ENCODE measurements around the gene GSDME. TPM values are rescaled to one million over a fixed set of nuclear protein-coding genes. Genes with fewer than 3 reads are reported as not detected.

The GSDME gene
- total and polyA plus RNA-seq, 9 donors = 14.3 to 37.0 (median 29.2) TPM

DNA sequence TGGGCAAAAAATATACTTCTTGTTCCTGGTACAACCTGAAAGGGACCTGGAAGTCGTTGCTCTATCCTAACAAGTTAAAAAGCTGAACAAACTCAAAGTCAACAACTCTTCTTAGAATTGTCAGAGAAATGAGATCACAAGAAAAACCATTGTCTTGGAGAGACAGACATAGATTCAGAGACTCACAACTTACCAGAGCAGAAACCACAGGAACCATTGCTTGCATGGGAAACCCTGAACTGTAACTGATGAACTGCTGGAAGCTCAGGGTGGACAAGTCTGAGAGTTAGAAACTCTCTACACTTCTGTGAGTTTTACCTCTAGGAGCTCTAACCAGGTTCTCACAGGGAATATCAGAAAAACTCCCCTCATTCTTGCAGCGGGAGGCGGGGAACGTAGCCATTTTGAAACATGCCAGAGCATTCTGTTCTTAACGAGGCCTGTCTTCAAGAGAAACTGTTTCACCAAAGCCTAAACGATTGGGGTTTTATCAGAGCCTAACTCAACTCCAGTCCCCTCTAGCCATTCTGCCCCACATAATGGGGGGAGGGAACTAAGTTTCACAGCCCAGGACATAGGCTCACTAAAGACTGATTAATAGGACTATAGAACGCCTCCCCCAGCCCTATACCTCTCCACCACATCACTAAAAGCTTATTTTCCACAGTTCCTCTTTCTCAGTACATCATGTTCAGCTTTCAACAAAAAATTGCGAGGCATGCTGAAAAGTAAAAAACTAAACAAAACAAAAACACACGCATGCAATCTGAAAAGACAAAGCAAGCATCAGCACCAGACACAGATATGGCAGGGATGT lies 12.0 kb upstream of the GSDME start:
- no peak for DNase-seq
- H3K4me3 ChIP-seq = no peak overlapping the region
- peaks cover 0 to 4% of the 10 kb centered on the region in 2 donors for H3K9me3 ChIP-seq
- peaks cover 1% of the 10 kb centered on the region for H3K4me1 ChIP-seq (ENCODE audit: insufficient read depth)
- intact Hi-C loops (cut with DNase I) = no loop called here
- TF ChIP-seq, protein P1, sequence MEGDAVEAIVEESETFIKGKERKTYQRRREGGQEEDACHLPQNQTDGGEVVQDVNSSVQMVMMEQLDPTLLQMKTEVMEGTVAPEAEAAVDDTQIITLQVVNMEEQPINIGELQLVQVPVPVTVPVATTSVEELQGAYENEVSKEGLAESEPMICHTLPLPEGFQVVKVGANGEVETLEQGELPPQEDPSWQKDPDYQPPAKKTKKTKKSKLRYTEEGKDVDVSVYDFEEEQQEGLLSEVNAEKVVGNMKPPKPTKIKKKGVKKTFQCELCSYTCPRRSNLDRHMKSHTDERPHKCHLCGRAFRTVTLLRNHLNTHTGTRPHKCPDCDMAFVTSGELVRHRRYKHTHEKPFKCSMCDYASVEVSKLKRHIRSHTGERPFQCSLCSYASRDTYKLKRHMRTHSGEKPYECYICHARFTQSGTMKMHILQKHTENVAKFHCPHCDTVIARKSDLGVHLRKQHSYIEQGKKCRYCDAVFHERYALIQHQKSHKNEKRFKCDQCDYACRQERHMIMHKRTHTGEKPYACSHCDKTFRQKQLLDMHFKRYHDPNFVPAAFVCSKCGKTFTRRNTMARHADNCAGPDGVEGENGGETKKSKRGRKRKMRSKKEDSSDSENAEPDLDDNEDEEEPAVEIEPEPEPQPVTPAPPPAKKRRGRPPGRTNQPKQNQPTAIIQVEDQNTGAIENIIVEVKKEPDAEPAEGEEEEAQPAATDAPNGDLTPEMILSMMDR (IDR thresholded peaks at IDR 0.05) = no peak
- TF ChIP-seq EP300 (IDR thresholded peaks at IDR 0.05) (no peak), POLR2A (IDR thresholded peaks at IDR 0.05) (no peak)
- 41 to 51% (median 42%) methylated on average over 9 of the region's 9 CpGs for WGBS, 3 donors
- no peaks in the 10 kb centered on the region for H3K27me3 ChIP-seq
- no peak overlapping the region for H3K27ac ChIP-seq
- H3K36me3 ChIP-seq = no peaks in the 10 kb centered on the region

DNA sequence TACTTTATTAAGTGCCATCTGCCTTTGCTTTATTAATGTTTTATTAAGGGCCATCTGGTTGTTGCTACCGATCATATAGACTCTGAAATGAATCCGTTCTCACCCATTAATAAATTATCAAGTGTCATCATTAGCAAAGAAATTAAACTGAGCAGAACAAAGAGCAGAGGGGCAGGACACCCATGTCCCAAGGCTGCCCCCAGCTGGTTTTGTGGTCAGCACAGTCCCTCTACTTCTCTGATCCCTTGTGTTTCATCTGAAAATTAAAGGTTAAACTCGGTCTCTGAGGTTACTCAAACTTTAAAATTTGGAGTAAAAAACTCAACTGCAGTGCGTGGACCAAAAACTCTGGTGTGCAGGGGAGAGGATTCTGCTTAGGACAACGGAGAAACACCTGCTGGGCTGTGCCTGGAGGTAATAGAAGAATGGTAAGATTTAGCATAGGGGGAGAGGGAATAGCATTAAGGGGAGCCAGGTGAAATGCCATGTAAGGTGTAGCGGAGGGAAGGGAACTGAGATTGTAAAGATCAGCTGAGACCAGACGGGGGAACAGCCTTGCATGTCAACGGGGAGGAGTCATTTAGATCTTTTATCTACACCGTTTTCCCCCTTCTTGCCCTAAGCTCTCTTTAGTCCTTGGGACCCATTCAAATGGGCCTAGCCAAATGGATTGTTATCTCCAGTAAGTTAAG lies 10.8 kb upstream of the GSDME start:
- intact Hi-C loops (cut with DNase I) = no loop called here
- no peak overlapping the region for H3K27ac ChIP-seq
- no peak overlapping the region for H3K4me3 ChIP-seq
- peaks cover 1% of the 10 kb centered on the region for H3K4me1 ChIP-seq (ENCODE audit: insufficient read depth)
- no peaks in the 10 kb centered on the region for H3K27me3 ChIP-seq
- 68 to 77% (median 76%) methylated on average over 9 of the region's 9 CpGs for whole genome bisulfite sequencing, 3 donors
- no peak for TF ChIP-seq EP300 (IDR thresholded peaks at IDR 0.05)
- TF ChIP-seq, protein P1 (IDR thresholded peaks at IDR 0.05) = no peak
- TF ChIP-seq POLR2A (IDR thresholded peaks at IDR 0.05) = no peak
- H3K36me3 ChIP-seq = no peaks in the 10 kb centered on the region
- peaks cover 0 to 4% of the 10 kb centered on the region in 2 donors for H3K9me3 ChIP-seq
- no peak for DNase-seq

DNA sequence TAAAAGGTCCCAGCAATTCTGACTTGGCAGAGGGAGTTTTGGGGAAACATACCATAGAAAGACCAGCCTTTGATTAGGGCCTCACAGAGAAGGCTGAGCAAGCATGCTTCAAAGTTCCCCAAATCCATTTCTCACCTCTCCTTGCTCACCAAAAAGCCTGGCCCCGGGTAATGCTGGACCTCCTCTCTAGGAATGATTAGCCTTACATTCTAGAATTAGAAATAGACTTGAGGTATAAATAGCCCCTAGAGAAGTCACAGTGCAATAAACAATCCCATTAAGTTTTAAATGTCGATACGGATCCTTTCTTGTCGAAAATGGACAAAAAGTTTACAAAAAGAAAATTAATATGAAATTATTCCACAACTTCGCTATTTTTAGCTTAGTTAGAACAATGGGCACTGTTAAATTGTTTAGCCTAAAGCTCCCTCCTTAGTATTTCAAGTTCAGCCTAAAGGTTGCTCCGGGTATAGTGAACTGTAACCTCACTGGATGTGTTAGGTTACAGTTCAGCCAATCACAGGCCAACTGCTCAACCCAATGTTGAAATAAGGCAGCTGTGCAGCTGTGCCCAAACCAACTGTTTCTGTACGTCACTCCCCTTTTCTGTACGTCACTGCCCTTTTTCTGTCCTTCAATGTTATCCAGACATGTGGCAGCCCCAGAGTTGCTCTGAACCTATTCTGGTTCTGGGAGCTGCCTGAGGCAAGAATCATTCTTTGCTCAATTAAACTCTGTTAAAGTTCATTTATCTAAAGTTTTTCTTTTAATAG lies 7.9 kb upstream of the GSDME start:
- 63 to 76% (median 69%) methylated on average over 8 of the region's 8 CpGs for WGBS, 3 donors
- peaks cover 1% of the 10 kb centered on the region for H3K4me1 ChIP-seq (ENCODE audit: insufficient read depth)
- DNase-seq = no peak

DNA sequence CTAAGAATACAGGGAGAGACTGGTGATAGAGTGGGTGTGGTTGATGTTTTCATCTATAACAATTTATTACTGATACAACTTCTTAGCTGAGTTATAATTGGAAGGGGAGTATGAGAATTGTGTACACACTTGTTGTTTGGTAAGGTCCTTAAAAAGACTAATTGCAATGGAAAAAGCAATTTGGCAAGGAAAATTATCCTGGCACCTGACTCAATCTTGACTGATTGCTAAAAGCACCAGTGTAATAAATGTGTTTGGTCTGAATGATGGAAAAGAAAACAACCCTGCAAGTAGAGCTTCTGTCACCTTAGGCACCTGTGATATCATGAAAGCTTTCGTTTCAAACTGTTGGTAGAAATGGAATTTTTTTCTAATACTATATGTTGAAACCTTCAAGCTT lies 6.7 kb upstream of the GSDME start:
- Histone ChIP-seq H3K27me3 (no peaks in the 10 kb centered on the region), H3K36me3 (no peaks in the 10 kb centered on the region), H3K27ac (no peak overlapping the region), H3K4me3 (no peak overlapping the region), H3K4me1 (ENCODE audit: insufficient read depth) (no peaks in the 10 kb centered on the region), H3K9me3 (no peaks in the 10 kb centered on the region)
- TF ChIP-seq, protein P1 (IDR thresholded peaks at IDR 0.05) = no peak
- TF ChIP-seq EP300 (IDR thresholded peaks at IDR 0.05) = no peak
- no peak for TF ChIP-seq POLR2A (IDR thresholded peaks at IDR 0.05)
- 62 to 72% (median 68%) methylated on average over 1 of the region's 1 CpG for WGBS, 3 donors
- DNase-seq = no peak
- intact Hi-C loops (cut with DNase I) = no loop called here

More for the DNA sequence above, 7.9 kb upstream of the GSDME start:
- no peaks in the 10 kb centered on the region for H3K27me3 ChIP-seq
- TF ChIP-seq, protein P1 (IDR thresholded peaks at IDR 0.05) = no peak
- TF ChIP-seq POLR2A (IDR thresholded peaks at IDR 0.05) (no peak), EP300 (IDR thresholded peaks at IDR 0.05) (no peak)
- no peaks in the 10 kb centered on the region for H3K36me3 ChIP-seq
- no peaks in the 10 kb centered on the region for H3K9me3 ChIP-seq
- no peak overlapping the region for H3K27ac ChIP-seq
- H3K4me3 ChIP-seq = no peak overlapping the region
- intact Hi-C loops (cut with DNase I) = no loop called here
